ENCODE results near the gene SYMPK.

SYMPK gene

DNA sequence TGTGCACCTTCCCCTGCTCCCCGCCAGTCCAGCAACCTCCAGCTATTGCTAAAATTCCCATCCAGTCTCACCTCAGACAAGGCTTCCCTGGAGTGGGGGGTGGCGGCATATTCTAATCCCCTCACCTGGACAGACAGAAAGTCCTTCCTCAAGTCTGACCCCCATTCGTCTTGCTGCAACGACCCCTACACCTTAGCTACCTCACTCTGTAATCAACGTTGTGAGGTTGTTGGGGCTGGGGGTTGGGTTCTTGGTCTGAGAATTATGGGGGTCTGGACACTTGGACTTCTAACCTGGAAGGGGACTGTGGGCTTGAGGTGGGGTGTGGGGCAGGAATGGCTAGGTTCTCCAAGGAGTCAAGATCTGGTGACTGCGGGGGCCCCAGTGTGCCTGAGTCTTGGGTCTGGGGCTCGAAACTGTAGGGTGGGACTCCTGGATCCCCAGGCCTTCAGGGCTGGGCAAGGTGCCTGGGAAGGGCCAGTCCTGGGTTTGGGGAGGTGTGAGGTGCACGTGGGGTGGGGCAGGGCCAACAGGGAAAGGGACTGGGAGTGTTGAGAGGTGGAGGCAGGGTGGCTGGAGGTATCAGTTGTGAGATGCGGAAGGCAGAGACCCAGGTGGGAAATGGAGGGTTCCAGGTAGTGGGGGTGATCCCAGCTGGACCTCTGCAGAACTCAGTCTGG, 2.5 kb upstream of the SYMPK start:
- Histone ChIP-seq H2AFZ (ENCODE audit: low read length) (no peak overlapping the region), H3K4me2 (ENCODE audit: insufficient read depth, low read length, poor library complexity, severe bottlenecking) (no peak overlapping the region), H3K27me3 (ENCODE audit: control insufficient read depth in 3 of 3, insufficient read depth in 3 of 3, low read depth in 1 of 3, low read length in 3 of 3) (peaks cover 0 to 34% (median 14%) of the 10 kb centered on the region in 3 experiments), H3K18ac (ENCODE audit: low read length) (no peak overlapping the region), H4K91ac (ENCODE audit: low read depth, low read length, poor library complexity) (no peak overlapping the region), H2BK12ac (ENCODE audit: low read length) (peak overlapping the region; percentile 36), H3K27ac (replicated peaks; ENCODE audit: low read length) (no peak overlapping the region), H3K4me1 (ENCODE audit: control insufficient read depth in 2 of 2, insufficient read depth in 1 of 2, low read depth in 1 of 2, low read length in 2 of 2) (peaks cover 0 to 3% of the 10 kb centered on the region in 2 donors), H3K79me1 (ENCODE audit: low read depth, low read length) (peaks cover 3% of the 10 kb centered on the region), H2BK5ac (ENCODE audit: low read length) (no peak overlapping the region), H3K4me3 (ENCODE audit: low read length in 2 of 2) (no peak overlapping the region), H3K9me3 (replicated peaks in 1 of 2; ENCODE audit: control insufficient read depth in 2 of 2, insufficient read depth in 1 of 2, low read depth in 1 of 2, low read length in 2 of 2) (no peaks in the 10 kb centered on the region), H3K4ac (ENCODE audit: low read length) (no peak overlapping the region), H3K23ac (ENCODE audit: low read depth, low read length, poor library complexity) (no peak overlapping the region), H3K14ac (ENCODE audit: low read length) (no peak overlapping the region), H2BK120ac (ENCODE audit: low read depth, low read length) (no peak overlapping the region), H3K36me3 (replicated peaks in 1 of 2; ENCODE audit: control insufficient read depth in 2 of 2, insufficient read depth in 2 of 2, low read length in 2 of 2) (peaks cover 4 to 10% of the 10 kb centered on the region in 2 donors), H4K8ac (ENCODE audit: low read depth, low read length) (no peak overlapping the region), H2AK5ac (ENCODE audit: low read depth, low read length) (peak overlapping the region; percentile 28), H2BK15ac (ENCODE audit: low read length) (no peak overlapping the region), H3K9ac (ENCODE audit: low read depth, low read length, poor library complexity) (no peak overlapping the region)
- WGBS, 2 donors (ENCODE audit: extremely low coverage in 2 of 2, insufficient read length in 2 of 2, insufficient replicate concordance in 1 of 2) = no CpG with 5 or more reads among the region's 9 CpGs
- DNase-seq (ENCODE audit: low spot score) = no peak

DNA sequence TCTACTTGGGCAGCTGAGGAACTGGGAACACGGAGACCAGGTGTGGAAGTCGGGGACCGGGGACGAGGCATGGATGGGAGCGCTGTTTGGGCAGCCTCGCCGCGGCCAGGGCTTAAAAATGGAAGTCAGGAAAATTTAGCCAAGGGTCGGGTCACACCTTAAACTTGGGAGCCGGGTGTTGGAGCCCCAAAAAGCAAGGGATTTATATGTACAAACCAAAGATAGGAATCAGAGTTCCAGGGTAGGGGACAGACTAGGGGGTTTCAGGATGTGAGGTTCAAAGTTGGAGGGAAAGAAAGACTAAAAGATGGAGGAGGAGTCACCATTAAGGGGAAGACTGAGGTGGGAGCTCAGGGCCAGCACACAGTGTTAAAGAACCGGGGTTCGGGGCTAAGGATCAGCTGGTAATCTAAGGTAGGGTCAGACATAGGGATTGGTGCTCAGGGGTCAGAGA, 1.7 kb upstream of the SYMPK start:
- Histone ChIP-seq H4K8ac (ENCODE audit: low read depth, low read length) (peak overlapping the region; percentile 93), H4K91ac (ENCODE audit: low read depth, low read length, poor library complexity) (no peak overlapping the region), H3K4ac (ENCODE audit: low read length) (no peak overlapping the region), H3K9me3 (replicated peaks in 1 of 2; ENCODE audit: control insufficient read depth in 2 of 2, insufficient read depth in 1 of 2, low read depth in 1 of 2, low read length in 2 of 2) (no peaks in the 10 kb centered on the region), H2BK5ac (ENCODE audit: low read length) (no peak overlapping the region), H3K4me3 (ENCODE audit: low read length in 2 of 2) (peak overlapping the region; percentile 33 to 91), H3K4me1 (ENCODE audit: control insufficient read depth in 2 of 2, insufficient read depth in 1 of 2, low read depth in 1 of 2, low read length in 2 of 2) (peaks cover 0 to 3% of the 10 kb centered on the region in 2 donors), H3K79me1 (ENCODE audit: low read depth, low read length) (peaks cover 3% of the 10 kb centered on the region), H2BK120ac (ENCODE audit: low read depth, low read length) (no peak overlapping the region), H2AK5ac (ENCODE audit: low read depth, low read length) (peak overlapping the region; percentile 89), H3K27me3 (ENCODE audit: control insufficient read depth in 3 of 3, insufficient read depth in 3 of 3, low read depth in 1 of 3, low read length in 3 of 3) (peaks cover 0 to 34% (median 14%) of the 10 kb centered on the region in 3 experiments), H2BK12ac (ENCODE audit: low read length) (peak overlapping the region; percentile 51), H2BK15ac (ENCODE audit: low read length) (peak overlapping the region; percentile 51), H3K36me3 (replicated peaks in 1 of 2; ENCODE audit: control insufficient read depth in 2 of 2, insufficient read depth in 2 of 2, low read length in 2 of 2) (peaks cover 5 to 17% of the 10 kb centered on the region in 2 donors), H3K23ac (ENCODE audit: low read depth, low read length, poor library complexity) (peak overlapping the region; percentile 69), H3K18ac (ENCODE audit: low read length) (peak overlapping the region; percentile 81), H3K4me2 (ENCODE audit: insufficient read depth, low read length, poor library complexity, severe bottlenecking) (peak overlapping the region; percentile 82), H3K27ac (replicated peaks; ENCODE audit: low read length) (no peak overlapping the region), H3K9ac (ENCODE audit: low read depth, low read length, poor library complexity) (peak overlapping the region; percentile 75), H3K14ac (ENCODE audit: low read length) (no peak overlapping the region), H2AFZ (ENCODE audit: low read length) (peak overlapping the region; percentile 87)
- no CpG with 5 or more reads among the region's 12 CpGs for WGBS, 2 donors (ENCODE audit: extremely low coverage in 2 of 2, insufficient read length in 2 of 2, insufficient replicate concordance in 1 of 2)
- no peak for DNase-seq (ENCODE audit: low spot score)

DNA sequence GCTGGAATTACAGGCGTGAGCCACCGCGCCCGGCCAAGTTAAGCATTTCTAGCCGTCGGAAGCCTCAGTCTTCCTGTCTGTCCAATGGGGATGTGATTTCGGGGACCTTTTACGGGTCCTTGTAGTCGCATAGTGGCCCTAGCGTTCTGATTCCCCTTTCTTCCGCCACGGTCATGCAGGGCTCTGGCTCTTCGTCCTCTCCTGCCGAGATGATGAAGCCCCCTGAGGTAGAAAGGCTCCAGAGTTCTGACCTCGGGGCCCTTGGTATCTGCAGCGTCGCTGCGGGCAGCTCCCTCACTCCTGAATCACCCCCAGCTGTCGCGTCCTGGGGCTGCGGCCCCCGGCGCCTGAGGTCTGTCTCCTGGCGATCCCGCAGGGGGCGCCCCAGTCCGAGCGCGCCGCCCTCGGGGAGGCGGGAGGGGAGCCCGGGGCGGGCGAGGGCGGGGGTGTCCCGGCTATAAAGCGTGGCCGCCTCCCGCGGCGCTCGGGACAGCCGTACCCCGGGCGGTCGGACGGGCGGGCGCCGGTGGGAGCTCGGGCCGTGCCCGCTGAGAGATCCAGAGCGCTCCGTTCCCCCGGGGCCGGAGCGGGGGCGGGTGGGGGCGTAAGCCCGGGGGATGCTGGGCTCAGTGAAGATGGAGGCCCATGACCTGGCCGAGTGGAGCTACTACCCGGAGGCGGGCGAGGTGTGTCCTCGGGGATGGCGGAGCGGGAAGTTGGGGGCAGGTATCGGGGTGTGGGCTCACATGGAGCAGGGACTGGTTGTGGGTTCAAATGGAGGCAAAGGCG, 1.1 kb upstream of the SYMPK start, which contains the start of gene FOXA3:
Gene FOXA3 (plus strand): TSS at position 487 of the 789 bp plus-strand sequence. CDS start 131 bp downstream, at position 618.
- Histone ChIP-seq H3K4me3 (ENCODE audit: low read length in 2 of 2) (peak within 1 kb of the TSS; percentile 82 to 91), H2BK120ac (ENCODE audit: low read depth, low read length) (no peak within 1 kb of the TSS), H3K27me3 (ENCODE audit: control insufficient read depth in 3 of 3, insufficient read depth in 3 of 3, low read depth in 1 of 3, low read length in 3 of 3) (peaks cover 0 to 34% (median 14%) of the 10 kb centered on the region in 3 experiments), H2BK5ac (ENCODE audit: low read length) (no peak within 1 kb of the TSS), H3K4me1 (ENCODE audit: control insufficient read depth in 2 of 2, insufficient read depth in 1 of 2, low read depth in 1 of 2, low read length in 2 of 2) (peaks cover 0 to 3% of the 10 kb centered on the region in 2 donors), H3K79me1 (ENCODE audit: low read depth, low read length) (peaks cover 3% of the 10 kb centered on the region), H3K27ac (replicated peaks; ENCODE audit: low read length) (no peak within 1 kb of the TSS), H2AFZ (ENCODE audit: low read length) (peak within 1 kb of the TSS; percentile 87), H3K9me3 (replicated peaks in 1 of 2; ENCODE audit: control insufficient read depth in 2 of 2, insufficient read depth in 1 of 2, low read depth in 1 of 2, low read length in 2 of 2) (no peaks in the 10 kb centered on the region), H3K4ac (ENCODE audit: low read length) (no peak within 1 kb of the TSS), H3K23ac (ENCODE audit: low read depth, low read length, poor library complexity) (peak within 1 kb of the TSS; percentile 99), H3K18ac (ENCODE audit: low read length) (peak within 1 kb of the TSS; percentile 81), H2AK5ac (ENCODE audit: low read depth, low read length) (peak within 1 kb of the TSS; percentile 90), H3K36me3 (replicated peaks in 1 of 2; ENCODE audit: control insufficient read depth in 2 of 2, insufficient read depth in 2 of 2, low read length in 2 of 2) (peaks cover 9 to 23% of the 10 kb centered on the region in 2 donors), H4K8ac (ENCODE audit: low read depth, low read length) (peak within 1 kb of the TSS; percentile 93), H3K4me2 (ENCODE audit: insufficient read depth, low read length, poor library complexity, severe bottlenecking) (peak within 1 kb of the TSS; percentile 82), H4K91ac (ENCODE audit: low read depth, low read length, poor library complexity) (no peak within 1 kb of the TSS), H2BK12ac (ENCODE audit: low read length) (peak within 1 kb of the TSS; percentile 51), H2BK15ac (ENCODE audit: low read length) (peak within 1 kb of the TSS; percentile 69), H3K14ac (ENCODE audit: low read length) (no peak within 1 kb of the TSS), H3K9ac (ENCODE audit: low read depth, low read length, poor library complexity) (peak within 1 kb of the TSS; percentile 75)
- DNase-seq (ENCODE audit: low spot score) = no peak
- no CpG with 5 or more reads among the region's 71 CpGs for WGBS, 2 donors (ENCODE audit: extremely low coverage in 2 of 2, insufficient read length in 2 of 2, insufficient replicate concordance in 1 of 2)
